Activated naive CD8-positive, alpha-beta T cell treated with anti-CD3 and anti-CD28 coated beads, Interleukin-2, amount 50 U/mL, for 24 hours (primary cell): ENCODE results near the gene RSAD2.
A peak's percentile ranks its signal among the peaks of the same experiment; 100 is the strongest.

Source experiments
- ATAC-seq: fragments of 150-1000 bp; cut with Tn5 transposase; one replicate; pipeline ENCODE4 v1.10.0; 2021
- DNase-seq: peaks from one replicate; pipeline ENCODE4 v3.0.0; 2021
- H3K27ac Mint-ChIP-seq: one replicate; pipeline ENCODE4 v1.8.0; 2021; ENCODE audit warnings: mild to moderate bottlenecking, mixed read lengths
- H3K27me3 Mint-ChIP-seq: one replicate; pipeline ENCODE4 v1.8.0; 2021; ENCODE audit warnings: mixed read lengths
- H3K36me3 Mint-ChIP-seq: one replicate; pipeline ENCODE4 v1.8.0; 2021; ENCODE audit warnings: low read depth, mixed read lengths
- H3K4me1 Mint-ChIP-seq: one replicate; pipeline ENCODE4 v1.8.0; 2021; ENCODE audit warnings: mixed read lengths
- H3K4me3 Mint-ChIP-seq: one replicate; pipeline ENCODE4 v1.8.0; 2021; ENCODE audit warnings: mild to moderate bottlenecking, moderate library complexity, mixed read lengths
- H3K9me3 Mint-ChIP-seq: one replicate; pipeline ENCODE4 v1.8.0; 2021; ENCODE audit warnings: mixed read lengths

The RSAD2 gene

DNA sequence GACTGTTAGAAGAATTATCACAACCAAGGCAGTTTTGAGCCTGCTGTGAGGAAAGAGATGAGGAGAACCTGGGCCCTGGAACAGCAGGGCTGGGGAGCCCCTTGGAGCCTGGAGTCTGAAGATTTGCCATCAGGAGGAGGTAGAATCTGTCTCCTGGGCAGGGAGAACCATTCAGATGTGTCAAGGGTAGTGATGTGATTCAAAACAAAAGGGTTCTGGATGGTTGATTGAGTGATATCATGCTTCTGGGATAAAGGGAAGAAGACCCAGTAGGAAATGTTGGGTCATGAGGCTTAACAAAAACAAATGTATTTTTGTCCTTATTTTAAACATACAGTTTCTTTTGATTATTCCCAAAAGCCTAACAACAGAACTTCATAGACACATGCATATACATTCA is 68.2 kb downstream of the RSAD2 start:
- Mint-ChIP-seq H3K4me1 (peaks cover 49% of the 10 kb centered on the region), H3K36me3 (peaks cover 36% of the 10 kb centered on the region), H3K27ac (peak overlapping the region; percentile 50), H3K4me3 (no peak overlapping the region), H3K27me3 (no peaks in the 10 kb centered on the region), H3K9me3 (no peaks in the 10 kb centered on the region)
- ATAC-seq (no peak), DNase-seq (no peak)

DNA sequence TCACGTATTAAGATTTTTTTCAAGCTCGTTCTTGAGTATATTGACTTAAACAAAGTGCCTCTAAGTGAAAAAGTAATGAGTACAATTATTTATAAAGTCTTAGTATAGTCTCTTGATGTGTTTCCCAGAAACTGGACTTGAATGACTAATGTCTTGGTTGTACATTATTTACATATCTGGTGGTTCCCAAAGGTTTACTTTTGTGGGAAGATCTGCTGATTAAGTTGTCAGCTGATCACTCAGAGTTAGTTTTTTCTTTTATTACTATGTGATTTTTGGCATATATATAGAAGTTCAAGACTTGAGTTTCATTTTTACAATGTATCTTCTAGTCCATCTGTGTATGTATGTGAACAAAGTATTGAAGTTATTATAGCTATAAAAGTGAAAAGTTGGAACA is 69.1 kb downstream of the RSAD2 start:
- H3K27me3 Mint-ChIP-seq, result no peaks in the 10 kb centered on the region
- peaks cover 35% of the 10 kb centered on the region for H3K36me3 Mint-ChIP-seq
- no peak overlapping the region for H3K4me3 Mint-ChIP-seq
- peaks cover 52% of the 10 kb centered on the region for H3K4me1 Mint-ChIP-seq
- H3K9me3 Mint-ChIP-seq, result no peaks in the 10 kb centered on the region
- ATAC-seq, result peak; percentile 79
- no peak overlapping the region for H3K27ac Mint-ChIP-seq
- no peak for DNase-seq
